ENCODE results near the gene CFAP298. TPM values are rescaled to one million over a fixed set of nuclear protein-coding genes. Genes with fewer than 3 reads are reported as not detected.
"Not testable (repeated sequence)": the region's sequence is repeated elsewhere in the genome, so short reads cannot be mapped to it uniquely, and the experiment has no call there.

The CFAP298 gene
- total RNA-seq, 4 donors from 2014 or later, result 6.4 to 27.3 (median 20.9) TPM; not detected in 1

- Histone ChIP-seq H3K27ac (no peak overlapping the region), H3K36me3 (no peaks in the 10 kb centered on the region), H3K4me3 (no peak overlapping the region), H3K4me1 (peaks cover 0 to 17% (median 11%) of the 10 kb centered on the region in 4 donors), H3K9me3 (no peaks in the 10 kb centered on the region), H3K27me3 (no peaks in the 10 kb centered on the region)
- 74 to 100% methylated on average over 2 to 5 of the region's 5 CpGs for WGBS, 2 donors (ENCODE audit: low coverage in 1 of 2)
- in situ Hi-C loops (cut with MboI; ENCODE audit: low pct_ligation_motif_present in 1 of 4, low pct_unique_long_range_greater_than_20kb in 1 of 4, low sequenced_read_pairs in 3 of 4) (loop anchor here in 1 of 4 donors (25.0 kb wide), 1 partner anchor 155 kb away; the partner anchor contains the start of gene EVA1C), intact Hi-C loops (cut with DNase I; ENCODE audit: low total_unique reads) (loop anchor here (5.0 kb wide), 1 partner anchor 155 kb away; the partner anchor contains the start of gene EVA1C)
- TF ChIP-seq POLR2AphosphoS5 (IDR thresholded peaks at IDR 0.05) (no peak), EP300 (IDR thresholded peaks at IDR 0.05; ENCODE audit: low read depth) (no peak), CTCF (IDR thresholded peaks at IDR 0.05) (no peak), POLR2A (IDR thresholded peaks at IDR 0.05) (no peak)
- DNase-seq, result no peak
Observed at GRCh38 chr21:32566741-32567389, 45.3 kb downstream of the CFAP298 start.

GRCh38 chr21:32565856-32566465 lies 46.2 kb downstream of the CFAP298 start:
- no peaks in the 10 kb centered on the region for H3K9me3 ChIP-seq
- no peaks in the 10 kb centered on the region for H3K27me3 ChIP-seq
- H3K4me3 ChIP-seq, result no peak overlapping the region
- in situ Hi-C loops (cut with MboI; ENCODE audit: low pct_ligation_motif_present in 1 of 4, low pct_unique_long_range_greater_than_20kb in 1 of 4, low sequenced_read_pairs in 3 of 4), result loop anchor here in 1 of 4 donors (25.0 kb wide), 1 partner anchor 154 kb away; the partner anchor contains the start of gene EVA1C
- DNase-seq, result no peak
- no peak for TF ChIP-seq CTCF (IDR thresholded peaks at IDR 0.05)
- TF ChIP-seq POLR2A (IDR thresholded peaks at IDR 0.05), result no peak
- no peak for TF ChIP-seq EP300 (IDR thresholded peaks at IDR 0.05; ENCODE audit: low read depth)
- TF ChIP-seq POLR2AphosphoS5 (IDR thresholded peaks at IDR 0.05), result no peak
- H3K4me1 ChIP-seq, result peaks cover 0 to 17% (median 11%) of the 10 kb centered on the region in 4 donors
- intact Hi-C loops (cut with DNase I; ENCODE audit: low total_unique reads), result loop anchor here (5.0 kb wide), 1 partner anchor 154 kb away; the partner anchor contains the start of gene EVA1C
- WGBS, 2 donors (ENCODE audit: low coverage in 1 of 2), result 86 to 100% methylated on average over 1 to 2 of the region's 2 CpGs
- H3K27ac ChIP-seq, result no peak overlapping the region
- no peaks in the 10 kb centered on the region for H3K36me3 ChIP-seq

- TF ChIP-seq EP300 (IDR thresholded peaks at IDR 0.05; ENCODE audit: low read depth) (no peak), POLR2A (IDR thresholded peaks at IDR 0.05) (no peak), CTCF (IDR thresholded peaks at IDR 0.05) (no peak), POLR2AphosphoS5 (IDR thresholded peaks at IDR 0.05) (no peak)
- Histone ChIP-seq H3K27ac (no peak overlapping the region), H3K4me1 (no peaks in the 10 kb centered on the region), H3K4me3 (no peak overlapping the region), H3K27me3 (no peaks in the 10 kb centered on the region), H3K9me3 (no peaks in the 10 kb centered on the region), H3K36me3 (no peaks in the 10 kb centered on the region)
- intact Hi-C loops (cut with DNase I; ENCODE audit: low total_unique reads) (no loop called here), in situ Hi-C loops (cut with MboI; ENCODE audit: low pct_ligation_motif_present in 1 of 4, low pct_unique_long_range_greater_than_20kb in 1 of 4, low sequenced_read_pairs in 3 of 4) (loop anchor here in 1 of 4 donors (25.0 kb wide), 1 partner anchor 151 kb away; the partner anchor contains the start of gene EVA1C)
- 88 to 93% methylated on average over 2 of the region's 2 CpGs for WGBS, 2 donors (ENCODE audit: low coverage in 1 of 2)
- no peak for DNase-seq
Observed at GRCh38 chr21:32562915-32563314, 49.3 kb downstream of the CFAP298 start.

- Histone ChIP-seq H3K4me3 (no peak overlapping the region), H3K4me1 (no peaks in the 10 kb centered on the region), H3K36me3 (no peaks in the 10 kb centered on the region), H3K9me3 (no peaks in the 10 kb centered on the region), H3K27me3 (no peaks in the 10 kb centered on the region), H3K27ac (no peak overlapping the region)
- DNase-seq, result peak; percentile 22
- in situ Hi-C loops (cut with MboI; ENCODE audit: low pct_ligation_motif_present in 1 of 4, low pct_unique_long_range_greater_than_20kb in 1 of 4, low sequenced_read_pairs in 3 of 4), result loop anchor here in 1 of 4 donors (25.0 kb wide), 1 partner anchor 150 kb away; the partner anchor contains the start of gene EVA1C
- intact Hi-C loops (cut with DNase I; ENCODE audit: low total_unique reads), result no loop called here
- 54 to 55% methylated on average over 5 of the region's 5 CpGs for WGBS, 2 donors (ENCODE audit: low coverage in 1 of 2)
- TF ChIP-seq POLR2AphosphoS5 (IDR thresholded peaks at IDR 0.05) (no peak), POLR2A (IDR thresholded peaks at IDR 0.05) (no peak), EP300 (IDR thresholded peaks at IDR 0.05; ENCODE audit: low read depth) (no peak), CTCF (IDR thresholded peaks at IDR 0.05) (peak in 2 of 5 experiments; percentile 16 to 18)
Observed at GRCh38 chr21:32562426-32562825, 49.8 kb downstream of the CFAP298 start.

GRCh38 chr21:32561476-32561875 lies 50.7 kb downstream of the CFAP298 start:
- H3K9me3 ChIP-seq; intact Hi-C loops (cut with DNase I; ENCODE audit: low total_unique reads); H3K27me3 ChIP-seq; DNase-seq; H3K36me3 ChIP-seq; H3K4me1 ChIP-seq; H3K4me3 ChIP-seq; H3K27ac ChIP-seq: not testable (repeated sequence)
- in situ Hi-C loops (cut with MboI; ENCODE audit: low pct_ligation_motif_present in 1 of 4, low pct_unique_long_range_greater_than_20kb in 1 of 4, low sequenced_read_pairs in 3 of 4), result loop anchor here in 1 of 4 donors (25.0 kb wide), 1 partner anchor 149 kb away; the partner anchor contains the start of gene EVA1C
- WGBS, 2 donors (ENCODE audit: low coverage in 1 of 2), result 84 to 100% methylated on average over 1 of the region's 1 CpG
